A673 (cell line): ENCODE results near the gene SSBP4.

Source experiments
- CTCF ChIP-seq: fragments of 300-800, 200-600 bp; sonication (generic); conservative IDR thresholded peaks from 2 replicates; pipeline ENCODE4 v1.5.1; 2017; ENCODE audit warnings: low read depth, mild to moderate bottlenecking, antibody characterized with exemption, low read length, moderate library complexity, mixed read lengths
- EZH2 ChIP-seq: fragments of 200-600 bp; sonication (generic); IDR thresholded peaks from 2 replicates; pipeline ENCODE4 v1.6.1; 2017; ENCODE audit warnings: borderline replicate concordance, low read depth, mild to moderate bottlenecking, mixed read lengths, antibody characterized with exemption, low read length; ENCODE audit not compliant: poor library complexity, severe bottlenecking

- no peak for TF ChIP-seq CTCF
- TF ChIP-seq EZH2, result no peak
These were observed 31.1 kb downstream of the SSBP4 start for GRCh38 chr19:18450021-18450930.
